B cell (primary cell): ENCODE data around the gene FOXA3. TPM values are rescaled to one million over a fixed set of nuclear protein-coding genes. Genes with fewer than 3 reads are reported as not detected.

Source experiments
- ATAC-seq: fragments of 200-7000 bp; cut with Tn5 transposase; one replicate; pipeline ENCODE4 v1.10.0; 2021; ENCODE audit warnings: low read depth, mild to moderate bottlenecking, moderate number of reproducible peaks, moderate library complexity
- CTCF ChIA-PET: fragments of 350-600 bp; sonication (Branson Sonifier 250); formaldehyde crosslinking; loops from one replicate; lab custom pipeline; 2021; ENCODE audit warnings: antibody characterized with exemption, inconsistent platforms; lab: Charles Lee
- POLR2A ChIA-PET: fragments of 350-600 bp; sonication (Branson Sonifier 250); formaldehyde crosslinking; loops from one replicate; lab custom pipeline; 2021; ENCODE audit warnings: antibody characterized with exemption; lab: Charles Lee
- DNase-seq: peaks from one replicate; pipeline ENCODE4 v3.0.0; 2013
- H2AFZ ChIP-seq: 2 replicates; pipeline ENCODE4 v1.6.1; 2012; ENCODE audit warnings: mild to moderate bottlenecking, low read depth, low read length; ENCODE audit not compliant: insufficient read depth, poor library complexity, severe bottlenecking
- H3K27ac ChIP-seq, 2 donors: 1 replicate in 1 of 2; 2 replicates in 1 of 2; pipeline ENCODE4 v1.5.1; 2012 to 2013; ENCODE audit warnings: low read length in 2 of 2, mild to moderate bottlenecking in 2 of 2, moderate library complexity in 1 of 2
- H3K27me3 ChIP-seq, 4 experiments: fragments of 200-600 bp in 1 of 4; sonication (generic) in 1 of 4; replicated peaks in 1 of 4; 1 replicate in 2 of 4; 2 replicates in 2 of 4; pipeline versions ENCODE4 v1.6.1 to v1.7.0; 2013 to 2016; ENCODE audit warnings: low read length in 3 of 4, mild to moderate bottlenecking in 2 of 4, mixed read lengths in 1 of 4, moderate library complexity in 1 of 4; ENCODE audit not compliant: insufficient read depth in 4 of 4, control insufficient read depth in 3 of 4; ENCODE audit errors: control extremely low read depth in 1 of 4
- H3K36me3 ChIP-seq, 2 experiments: replicated peaks in 1 of 2; 1 replicate in 1 of 2; 2 replicates in 1 of 2; pipeline versions ENCODE4 v1.6.1 to v1.7.1; 2013; ENCODE audit warnings: low read length in 1 of 2; ENCODE audit not compliant: insufficient read depth in 2 of 2, control insufficient read depth in 1 of 2; ENCODE audit errors: control extremely low read depth in 1 of 2, extremely low read depth in 1 of 2
- H3K4me1 ChIP-seq, 2 donors: fragments of 200-600 bp in 1 of 2; sonication (generic) in 1 of 2; 1 replicate in 1 of 2; 2 replicates in 1 of 2; pipeline versions ENCODE4 v1.5.1 to v1.6.1; 2013 to 2017; ENCODE audit warnings: low read length in 2 of 2; ENCODE audit not compliant: control insufficient read depth in 2 of 2, insufficient read depth in 2 of 2
- H3K4me2 ChIP-seq: replicated peaks from 2 replicates; pipeline ENCODE3; 2012; ENCODE audit warnings: mild to moderate bottlenecking, low read depth, low read length; ENCODE audit not compliant: poor library complexity, severe bottlenecking
- H3K4me3 ChIP-seq, 5 experiments: fragments of 200-600 bp in 1 of 5; sonication (generic) in 1 of 5; 1 replicate in 3 of 5; 2 replicates in 2 of 5; pipeline versions ENCODE4 v1.5.1 to v1.7.0; 2011 to 2016; ENCODE audit warnings: low read length in 4 of 5, mild to moderate bottlenecking in 4 of 5, low read depth in 2 of 5, control low read depth in 1 of 5, moderate library complexity in 1 of 5; ENCODE audit not compliant: insufficient read depth in 1 of 5; ENCODE audit errors: control extremely low read depth in 1 of 5, extremely low read depth in 1 of 5
- H3K79me2 ChIP-seq: fragments of 200-600 bp; sonication (generic); one replicate; pipeline ENCODE4 v1.6.0; 2016; ENCODE audit warnings: low read length; ENCODE audit not compliant: control insufficient read depth, insufficient read depth
- H3K9ac ChIP-seq: fragments of 200-600 bp; sonication (generic); 2 replicates; pipeline ENCODE4 v1.6.1; 2017; ENCODE audit warnings: mild to moderate bottlenecking, low read length, moderate library complexity
- H3K9me3 ChIP-seq, 3 donors: one replicate each; pipeline versions ENCODE4 v1.6.1 to v1.7.1; 2013; ENCODE audit warnings: low read length in 2 of 3; ENCODE audit not compliant: control insufficient read depth in 2 of 3, insufficient read depth in 1 of 3; ENCODE audit errors: control extremely low read depth in 1 of 3
- H4K20me1 ChIP-seq: 2 replicates; pipeline ENCODE4 v1.6.0; 2012; ENCODE audit warnings: mild to moderate bottlenecking, low read length; ENCODE audit not compliant: insufficient read depth, control insufficient read depth, poor library complexity, severe bottlenecking
- H3K27ac Mint-ChIP-seq: one replicate; pipeline ENCODE4 v1.8.0; 2021; ENCODE audit warnings: mixed read lengths
- H3K27me3 Mint-ChIP-seq: one replicate; pipeline ENCODE4 v1.8.0; 2021; ENCODE audit warnings: mixed read lengths
- H3K4me1 Mint-ChIP-seq: one replicate; pipeline ENCODE4 v1.8.0; 2021; ENCODE audit warnings: mixed read lengths
- H3K4me3 Mint-ChIP-seq: one replicate; pipeline ENCODE4 v1.8.0; 2021; ENCODE audit warnings: mixed read lengths
- H3K9me3 Mint-ChIP-seq: one replicate; pipeline ENCODE4 v1.8.0; 2022; ENCODE audit warnings: mixed read lengths; ENCODE audit not compliant: insufficient read depth
- CTCF ChIP-seq: fragments of 200-600 bp; IDR thresholded peaks from one replicate; pipeline ENCODE4 v1.8.0; 2022; ENCODE audit warnings: antibody characterized with exemption, mild to moderate bottlenecking
- EZH2 ChIP-seq: IDR thresholded peaks from 2 replicates; pipeline ENCODE4 v1.6.1; 2012; ENCODE audit warnings: borderline replicate concordance, low read depth, mild to moderate bottlenecking, moderate library complexity, low read length; ENCODE audit not compliant: insufficient read depth, poor library complexity, severe bottlenecking
- WGBS: methylation state at CpG from one replicate; pipeline ENCODE4 v1.1.5; 2013; ENCODE audit warnings: missing lambda C conversion rate; ENCODE audit not compliant: insufficient coverage; 5-methylcytosine and 5-hydroxymethylcytosine counted together
- intact Hi-C: fragments of 100-400 bp; cut with micrococcal nuclease; formaldehyde crosslinking; loops from one replicate; pipeline ENCODE4 v1.10.0; 2022
- polyA plus RNA-seq: library from polyadenylated mRNA; depleted of rRNA; stranded (reverse); fragments of >200 nt; gene quantifications from 2 replicates; pipeline ENCODE4 v1.2.3, GENCODE V29; 2012
- total RNA-seq, 2 donors: library from RNA; stranded (reverse); fragments of 120-200 nt in 1 of 2; gene quantifications; 1 replicate in 1 of 2; 2 replicates in 1 of 2; pipeline versions ENCODE4 v1.2.3 to v1.2.4, GENCODE V29; 2013 to 2022

FOXA3 gene
- total and polyA plus RNA-seq, 2 donors (not counting 1 experiment from before 2014, with no cell fraction given): not detected

- Mint-ChIP-seq H3K4me1 (peaks cover 11% of the 10 kb centered on the region), H3K4me3 (no peak overlapping the region), H3K9me3 (no peaks in the 10 kb centered on the region), H3K27me3 (peaks cover 3% of the 10 kb centered on the region), H3K27ac (no peak overlapping the region)
- ChIA-PET POLR2A (interaction anchor here (0.8 kb wide), 1 partner anchor 148 kb away, joined by 8 read pairs; no protein-coding TSS in a partner anchor), CTCF (interaction anchor here (0.5 to 2.2 kb wide), 7 partner anchors 9 to 631 kb away, joined by 3 to 23 read pairs (median 4); partner anchors contain the start of gene SIX5)
- Histone ChIP-seq H3K9me3 (no peaks in the 10 kb centered on the region), H3K4me2 (no peak overlapping the region), H3K27me3 (peaks cover 0 to 6% (median 2%) of the 10 kb centered on the region in 4 experiments), H3K9ac (no peak overlapping the region), H3K4me1 (peaks cover 19 to 23% of the 10 kb centered on the region in 2 donors), H3K79me2 (no peaks in the 10 kb centered on the region), H2AFZ (no peak overlapping the region), H4K20me1 (peaks cover 14% of the 10 kb centered on the region), H3K27ac (no peak overlapping the region), H3K4me3 (no peak overlapping the region), H3K36me3 (peaks cover 0 to 21% of the 10 kb centered on the region in 2 experiments)
- intact Hi-C loops: loop anchor here (1.0 to 2.0 kb wide), 5 partner anchors 25 to 199 kb away; partner anchors contain the start of genes DMWD and SYMPK
- WGBS: 91% methylated on average over 19 of the region's 19 CpGs
- no peak for DNase-seq
- ATAC-seq: no peak
- TF ChIP-seq EZH2: no peak
- no peak for TF ChIP-seq CTCF
Observed at GRCh38 chr19:45817725-45818301, 46.3 kb upstream of the FOXA3 start.

GRCh38 chr19:45819769-45820168 is 44.4 kb upstream of the FOXA3 start:
- Histone ChIP-seq H3K79me2 (no peaks in the 10 kb centered on the region), H3K9me3 (no peaks in the 10 kb centered on the region), H3K4me3 (no peak overlapping the region), H3K27me3 (peaks cover 0 to 2% (median 1%) of the 10 kb centered on the region in 4 experiments), H2AFZ (no peak overlapping the region), H4K20me1 (peaks cover 14% of the 10 kb centered on the region), H3K36me3 (peaks cover 0 to 32% of the 10 kb centered on the region in 2 experiments), H3K27ac (no peak overlapping the region), H3K9ac (no peak overlapping the region), H3K4me2 (no peak overlapping the region), H3K4me1 (peaks cover 16 to 20% of the 10 kb centered on the region in 2 donors)
- intact Hi-C loops: no loop called here
- ChIA-PET CTCF (interaction anchor here (0.5 to 2.0 kb wide), 4 partner anchors 27 to 66 kb away, joined by 3 to 10 read pairs (median 4); partner anchors contain the start of genes DMWD, IRF2BP1 and SIX5), POLR2A (no interaction called here)
- Mint-ChIP-seq H3K9me3 (no peaks in the 10 kb centered on the region), H3K4me1 (peaks cover 11% of the 10 kb centered on the region), H3K27me3 (no peaks in the 10 kb centered on the region), H3K4me3 (no peak overlapping the region), H3K27ac (no peak overlapping the region)
- no peak for ATAC-seq
- 95% methylated on average over 4 of the region's 6 CpGs for WGBS
- TF ChIP-seq EZH2 (no peak), CTCF (no peak)
- DNase-seq: no peak
